HS-5 (cell line): Measurements from ENCODE around the gene NBEAL2.

ENCODE experiments used
- DNase-seq: peaks from one replicate; pipeline ENCODE4 v3.0.0-alpha.2; 2012; ENCODE audit warnings: low read depth

Gene NBEAL2

GRCh38 chr3:46986782-46987310, 7.4 kb downstream of the NBEAL2 start:
- no peak for DNase-seq

DNA sequence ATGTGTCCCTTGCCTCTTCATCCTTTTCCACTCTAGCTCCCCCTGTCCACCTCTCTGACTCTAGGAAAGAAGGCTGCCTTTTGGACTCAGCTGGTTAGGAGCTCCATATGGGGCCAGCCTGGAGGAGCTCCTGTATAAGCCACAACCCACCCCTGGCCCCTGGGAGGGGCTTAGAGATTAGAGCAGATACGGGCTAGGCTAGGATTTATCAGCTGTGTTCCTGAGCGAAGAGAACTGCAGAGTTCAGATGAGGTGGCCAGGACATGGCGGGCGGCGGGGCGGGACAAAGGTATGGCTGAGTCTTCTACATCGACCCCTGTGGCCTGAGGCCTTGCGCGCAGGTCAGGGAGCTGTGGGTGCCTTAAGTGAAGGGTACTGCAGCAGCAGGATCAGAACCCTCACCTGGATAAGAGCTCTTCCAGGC, 7.9 kb downstream of the NBEAL2 start:
- no peak for DNase-seq

DNA sequence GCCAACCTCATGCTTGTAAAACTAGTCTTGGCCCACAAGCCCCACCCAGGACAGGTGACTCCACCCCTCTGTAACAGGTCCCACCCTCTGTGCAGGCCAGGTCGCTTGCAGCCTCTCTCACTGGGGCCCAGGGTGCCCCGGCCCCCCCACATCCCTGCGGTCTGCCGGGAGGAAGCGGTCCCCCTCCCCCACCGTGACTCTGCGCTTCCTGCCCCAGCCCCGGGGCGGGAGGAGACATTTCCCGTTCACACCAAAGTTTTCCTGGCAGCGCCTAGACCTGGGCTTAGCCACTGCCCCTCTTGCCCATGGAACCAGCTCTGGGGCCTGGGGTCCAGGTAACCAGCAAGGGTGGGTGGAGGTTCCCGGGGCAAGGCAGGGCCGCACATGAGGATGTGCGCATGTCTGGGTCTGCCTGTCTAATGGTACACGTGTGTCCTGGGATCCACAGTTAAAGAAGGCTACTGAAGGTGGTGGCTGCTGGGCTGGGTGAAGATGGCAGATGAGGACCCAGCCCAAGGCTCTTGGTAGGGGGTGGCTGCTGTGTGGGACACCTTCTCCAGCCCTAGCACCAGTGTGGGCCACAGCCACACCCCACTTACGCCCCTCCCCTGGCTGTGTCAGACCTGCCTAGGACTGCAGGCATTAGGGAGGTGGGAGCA, 8.4 kb downstream of the NBEAL2 start:
- DNase-seq: no peak

- no peak for DNase-seq
Measured at GRCh38 chr3:46988616-46989015, 9.2 kb downstream of the NBEAL2 start.

- DNase-seq: no peak
Measured at GRCh38 chr3:46989146-46989810, 9.8 kb downstream of the NBEAL2 start.

- no peak for DNase-seq
Measured at GRCh38 chr3:46990573-46991374, 11.3 kb downstream of the NBEAL2 start.

DNA sequence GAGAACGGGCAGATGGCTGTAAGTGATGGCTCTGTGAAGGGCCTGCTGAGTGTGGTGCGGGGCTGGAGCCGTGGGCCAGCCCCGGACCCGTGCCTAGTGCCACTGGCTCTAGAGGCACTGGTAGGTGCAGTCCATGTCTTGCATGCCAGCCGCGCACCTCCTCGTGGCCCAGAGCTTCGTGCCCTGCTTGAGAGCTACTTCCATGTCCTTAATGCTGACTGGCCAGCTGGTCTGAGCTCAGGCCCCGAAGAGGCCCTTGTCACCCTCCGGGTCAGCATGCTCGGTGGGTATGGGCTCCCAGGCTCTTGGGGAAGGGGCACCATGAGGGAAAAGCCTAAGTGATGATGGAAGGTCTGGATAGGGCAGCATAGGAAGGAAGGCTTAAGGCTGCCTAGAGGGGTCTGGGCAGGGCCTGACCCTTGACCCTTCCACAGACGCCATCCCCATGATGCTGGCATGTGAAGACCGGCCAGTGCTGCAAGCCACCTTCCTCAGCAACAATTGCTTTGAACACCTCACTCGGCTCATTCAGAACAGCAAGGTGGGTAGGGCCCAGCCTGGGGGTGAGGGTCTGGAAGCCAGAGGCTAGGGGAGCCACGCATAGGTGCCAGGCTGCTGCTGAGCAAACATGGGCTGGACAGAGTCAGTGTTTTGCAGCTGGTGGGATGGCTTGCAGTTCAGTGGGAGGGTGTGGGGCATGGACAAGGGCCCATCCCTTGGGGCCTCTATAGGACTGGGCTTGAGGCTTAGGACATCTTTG, 12.1 kb downstream of the NBEAL2 start:
- no peak for DNase-seq

- no peak for DNase-seq
Measured at GRCh38 chr3:46992231-46992630, 12.8 kb downstream of the NBEAL2 start.

DNA sequence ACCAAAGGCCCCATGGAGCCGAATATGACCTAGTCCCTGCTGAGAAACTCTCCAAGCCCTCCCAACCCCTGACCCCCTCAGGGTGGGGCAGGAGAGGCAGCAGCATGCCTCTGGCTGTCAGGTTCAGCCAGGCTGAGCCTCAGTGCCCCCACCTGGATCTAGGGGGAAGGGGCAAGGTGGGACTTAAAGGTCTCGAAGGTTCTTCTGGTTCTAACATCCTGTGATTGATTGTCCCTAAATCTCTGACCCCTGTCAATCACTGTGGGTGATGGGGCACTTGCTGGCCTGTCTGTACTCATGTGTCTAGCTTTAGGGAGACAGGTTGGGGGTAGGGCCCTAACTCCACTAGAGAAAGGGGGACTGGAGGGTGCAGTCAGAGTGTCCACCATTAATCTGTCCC, 13.8 kb downstream of the NBEAL2 start:
- DNase-seq: no peak

- DNase-seq: no peak
Measured at GRCh38 chr3:46993986-46994385, 14.5 kb downstream of the NBEAL2 start.

DNA sequence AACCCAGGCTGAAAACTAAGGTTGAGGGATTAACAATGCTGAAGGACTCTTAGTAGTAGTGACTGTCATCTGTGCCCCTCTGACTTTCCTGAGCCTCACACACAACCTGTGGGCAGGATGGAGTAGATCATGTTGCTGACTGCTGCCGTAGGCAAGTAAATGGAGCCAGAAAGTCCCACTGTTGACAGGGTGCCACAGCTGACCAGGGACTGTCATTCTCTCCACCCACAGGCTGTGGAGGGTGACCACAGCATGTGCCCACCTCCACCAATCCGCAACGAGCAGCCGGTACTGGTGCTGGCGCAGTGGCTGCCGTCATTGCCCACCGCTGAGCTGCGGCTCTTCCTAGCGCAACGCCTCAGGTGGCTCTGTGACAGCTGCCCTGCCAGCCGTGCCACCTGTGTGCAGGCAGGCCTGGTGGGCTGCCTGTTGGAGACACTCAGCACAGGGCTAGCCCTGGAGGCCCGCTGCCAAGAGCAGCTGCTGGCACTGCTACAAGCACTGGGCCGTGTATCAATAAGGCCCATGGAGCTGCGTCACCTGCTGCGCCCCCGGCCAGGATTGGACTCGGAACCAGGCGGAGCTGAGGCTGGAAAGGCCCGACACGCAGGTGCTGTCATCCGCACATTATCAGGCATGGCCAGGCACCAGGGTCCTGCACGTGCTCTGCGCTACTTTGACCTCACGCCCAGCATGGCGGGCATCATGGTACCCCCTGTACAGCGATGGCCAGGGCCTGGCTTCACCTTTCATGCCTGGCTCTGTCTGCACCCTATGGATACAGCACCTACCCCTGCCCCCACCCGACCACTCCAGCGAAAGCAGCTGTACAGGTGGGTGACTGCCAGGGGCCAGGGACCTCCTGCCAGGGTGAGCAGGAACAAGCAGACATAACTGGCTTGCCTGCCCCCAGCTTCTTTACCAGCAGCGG, 15.6 kb downstream of the NBEAL2 start:
- DNase-seq: no peak

DNA sequence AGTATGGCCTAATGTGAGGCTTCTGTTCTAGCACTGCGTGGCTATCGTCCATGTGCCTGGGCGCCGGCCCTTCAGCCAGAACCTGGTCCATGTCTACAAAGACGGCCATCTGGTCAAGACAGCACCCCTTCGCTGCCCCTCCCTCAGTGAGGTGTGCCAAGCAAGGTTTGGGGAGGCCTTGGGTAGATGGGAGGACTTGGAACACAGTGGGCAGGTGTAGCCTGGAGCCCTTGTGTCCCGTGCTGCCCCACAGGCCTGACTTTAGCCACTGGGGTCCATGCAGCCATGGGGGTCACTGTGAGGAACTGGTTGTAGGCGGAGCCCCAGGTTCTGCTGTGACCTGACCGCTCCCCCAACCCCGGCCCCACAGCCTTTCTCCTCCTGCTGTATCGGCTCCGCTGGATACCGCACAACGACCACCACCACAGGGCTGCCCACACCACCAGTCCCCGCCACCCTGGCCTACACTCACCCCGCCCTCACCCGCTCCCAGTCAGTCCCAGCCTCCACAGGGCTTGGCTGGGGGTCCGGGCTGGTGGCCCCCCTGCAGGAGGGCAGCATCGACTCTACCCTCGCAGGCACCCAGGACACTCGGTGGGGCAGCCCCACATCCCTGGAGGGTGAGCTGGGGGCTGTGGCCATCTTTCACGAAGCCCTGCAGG, 16.6 kb downstream of the NBEAL2 start:
- no peak for DNase-seq

DNA sequence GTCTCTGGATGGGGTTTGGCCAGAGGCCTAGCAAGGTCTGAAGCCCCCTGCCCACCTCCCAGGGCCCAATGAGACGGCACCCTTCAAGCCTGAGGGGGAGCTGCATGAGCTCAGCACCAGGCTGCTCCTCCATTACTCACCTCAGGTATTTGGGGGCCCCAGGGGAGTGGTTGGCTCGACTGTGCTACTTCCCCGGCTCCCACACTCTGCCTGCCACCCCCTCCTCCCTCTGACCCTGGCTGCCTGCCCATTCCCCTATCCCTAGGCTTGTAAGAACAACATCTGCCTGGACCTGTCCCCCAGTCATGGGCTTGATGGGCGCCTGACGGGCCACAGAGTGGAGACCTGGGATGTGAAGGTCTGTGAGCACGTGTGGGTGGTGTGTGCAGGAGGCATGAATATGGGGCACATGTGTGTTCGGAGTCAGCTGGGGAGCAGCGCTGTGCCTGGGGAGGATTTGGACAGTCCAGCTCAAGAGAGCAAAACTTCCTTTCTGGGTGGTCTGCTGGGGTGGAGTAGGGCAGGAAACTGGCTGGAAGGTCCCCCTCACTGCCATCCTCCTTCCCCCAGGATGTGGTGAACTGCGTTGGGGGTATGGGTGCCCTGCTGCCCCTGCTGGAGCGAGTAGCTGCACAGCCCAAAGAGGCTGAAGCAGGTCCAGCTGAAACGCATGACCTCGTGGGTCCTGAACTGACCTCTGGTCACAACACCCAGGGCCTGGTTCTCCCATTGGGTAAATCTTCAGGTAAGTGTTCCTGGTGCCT, 17.4 kb downstream of the NBEAL2 start:
- no peak for DNase-seq

- no peak for DNase-seq
Measured at GRCh38 chr3:46997453-46998091, 18.1 kb downstream of the NBEAL2 start.

DNA sequence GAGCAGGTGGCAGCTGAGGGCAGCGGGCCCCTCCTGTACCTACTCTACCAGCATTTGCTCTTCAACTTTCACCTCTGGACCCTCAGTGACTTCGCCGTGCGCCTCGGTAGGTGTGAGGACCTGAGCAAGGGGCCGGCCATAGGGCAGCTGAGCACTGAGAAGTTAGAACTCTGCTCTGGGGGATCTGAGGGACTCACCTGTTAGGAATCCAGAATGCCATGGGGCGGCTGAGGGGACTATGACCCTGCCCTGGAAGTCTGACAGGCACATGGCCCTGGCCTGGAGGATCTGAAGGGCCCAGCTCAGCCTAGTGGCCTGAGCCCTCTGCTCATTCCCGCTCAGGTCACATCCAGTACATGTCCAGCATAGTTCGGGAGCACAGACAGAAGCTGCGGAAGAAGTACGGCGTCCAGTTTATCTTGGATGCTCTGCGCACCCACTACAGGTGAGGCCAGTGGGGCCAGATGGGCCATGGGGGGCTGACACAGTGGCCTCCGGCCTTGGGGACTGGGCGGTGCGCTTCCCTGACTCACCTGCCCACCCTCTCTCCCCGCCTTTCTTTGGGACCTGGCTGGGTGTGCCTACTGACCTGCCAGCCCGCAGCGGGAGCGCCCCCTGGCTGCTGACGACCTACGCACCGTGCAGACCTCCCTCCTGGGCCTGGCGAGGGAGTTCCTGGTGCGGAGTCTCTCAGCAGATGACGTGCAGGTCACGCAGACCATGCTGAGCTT, 18.8 kb downstream of the NBEAL2 start:
- DNase-seq: no peak

GRCh38 chr3:46998852-46999515, 19.5 kb downstream of the NBEAL2 start:
- DNase-seq: no peak

DNA sequence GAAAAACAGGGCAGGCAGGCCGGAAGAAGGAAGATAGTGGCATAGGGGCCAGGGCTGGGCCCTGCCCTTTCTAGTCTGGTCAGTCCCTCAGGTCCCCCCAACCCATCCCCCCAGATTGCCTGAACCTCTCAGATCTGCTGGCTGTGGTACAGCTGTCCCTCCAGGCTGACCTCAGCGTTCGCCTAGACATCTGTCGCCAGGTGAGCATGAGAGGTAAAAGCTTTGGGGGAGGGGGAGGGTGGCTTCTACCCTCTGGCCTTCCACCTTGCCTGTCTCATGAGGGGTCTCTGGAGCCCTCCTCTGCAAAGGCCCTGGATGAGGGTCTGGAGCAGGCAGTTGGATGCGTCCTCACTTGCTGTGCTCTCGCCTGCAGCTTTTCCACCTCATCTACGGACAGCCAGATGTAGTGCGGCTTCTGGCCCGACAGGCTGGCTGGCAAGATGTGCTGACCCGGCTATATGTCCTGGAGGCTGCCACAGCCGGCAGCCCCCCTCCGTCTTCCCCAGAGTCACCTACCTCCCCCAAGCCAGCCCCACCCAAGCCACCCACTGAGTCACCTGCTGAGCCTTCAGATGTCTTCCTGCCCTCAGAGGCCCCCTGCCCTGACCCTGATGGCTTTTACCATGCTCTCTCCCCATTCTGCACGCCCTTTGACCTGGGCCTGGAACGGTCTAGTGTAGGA, 20.2 kb downstream of the NBEAL2 start:
- DNase-seq: no peak
